OCI-LY3 (cell line): ENCODE results near the gene LDB2.

Experiments
- EZH2phosphoT487 ChIP-seq: fragments of 200-600 bp; shearing (Covaris generic); IDR thresholded peaks from 2 replicates; pipeline ENCODE4 v1.6.1; 2018; ENCODE audit warnings: antibody characterized with exemption, mixed run types, low read depth
- TF ChIP-seq, protein P1 (sequence below): fragments of 200-600, 300-600 bp; sonication (generic); IDR thresholded peaks from 2 replicates; pipeline ENCODE4 v1.5.1; 2014; ENCODE audit warnings: antibody characterized with exemption, low read length, low read depth

DNA sequence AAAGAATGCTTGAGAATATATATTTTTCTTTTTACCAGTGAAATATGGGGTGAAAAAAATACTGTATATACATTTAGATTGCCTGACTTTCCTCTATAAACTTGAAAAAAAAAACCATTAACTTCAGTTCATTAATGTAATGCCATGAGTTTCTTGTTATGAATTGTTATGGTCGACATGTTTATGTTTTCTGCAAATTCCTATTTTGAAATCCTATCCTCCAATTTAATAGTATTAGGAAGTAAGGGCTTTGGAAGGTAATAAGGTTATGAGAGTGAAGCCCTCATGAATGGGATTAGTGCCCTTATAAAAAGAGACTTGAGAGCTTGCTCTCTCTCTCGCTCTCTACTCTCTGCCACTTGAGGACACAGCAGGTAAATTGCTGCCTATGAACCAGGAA, 211.4 kb downstream of the LDB2 start:
- TF ChIP-seq, protein P1, sequence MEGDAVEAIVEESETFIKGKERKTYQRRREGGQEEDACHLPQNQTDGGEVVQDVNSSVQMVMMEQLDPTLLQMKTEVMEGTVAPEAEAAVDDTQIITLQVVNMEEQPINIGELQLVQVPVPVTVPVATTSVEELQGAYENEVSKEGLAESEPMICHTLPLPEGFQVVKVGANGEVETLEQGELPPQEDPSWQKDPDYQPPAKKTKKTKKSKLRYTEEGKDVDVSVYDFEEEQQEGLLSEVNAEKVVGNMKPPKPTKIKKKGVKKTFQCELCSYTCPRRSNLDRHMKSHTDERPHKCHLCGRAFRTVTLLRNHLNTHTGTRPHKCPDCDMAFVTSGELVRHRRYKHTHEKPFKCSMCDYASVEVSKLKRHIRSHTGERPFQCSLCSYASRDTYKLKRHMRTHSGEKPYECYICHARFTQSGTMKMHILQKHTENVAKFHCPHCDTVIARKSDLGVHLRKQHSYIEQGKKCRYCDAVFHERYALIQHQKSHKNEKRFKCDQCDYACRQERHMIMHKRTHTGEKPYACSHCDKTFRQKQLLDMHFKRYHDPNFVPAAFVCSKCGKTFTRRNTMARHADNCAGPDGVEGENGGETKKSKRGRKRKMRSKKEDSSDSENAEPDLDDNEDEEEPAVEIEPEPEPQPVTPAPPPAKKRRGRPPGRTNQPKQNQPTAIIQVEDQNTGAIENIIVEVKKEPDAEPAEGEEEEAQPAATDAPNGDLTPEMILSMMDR, result no peak
- TF ChIP-seq EZH2phosphoT487, result no peak
